Measurements from ENCODE around the gene PAFAH1B1.
"Not testable (repeated sequence)": the region's sequence is repeated elsewhere in the genome, so short reads cannot be mapped to it uniquely, and the experiment has no call there.

The PAFAH1B1 gene

DNA sequence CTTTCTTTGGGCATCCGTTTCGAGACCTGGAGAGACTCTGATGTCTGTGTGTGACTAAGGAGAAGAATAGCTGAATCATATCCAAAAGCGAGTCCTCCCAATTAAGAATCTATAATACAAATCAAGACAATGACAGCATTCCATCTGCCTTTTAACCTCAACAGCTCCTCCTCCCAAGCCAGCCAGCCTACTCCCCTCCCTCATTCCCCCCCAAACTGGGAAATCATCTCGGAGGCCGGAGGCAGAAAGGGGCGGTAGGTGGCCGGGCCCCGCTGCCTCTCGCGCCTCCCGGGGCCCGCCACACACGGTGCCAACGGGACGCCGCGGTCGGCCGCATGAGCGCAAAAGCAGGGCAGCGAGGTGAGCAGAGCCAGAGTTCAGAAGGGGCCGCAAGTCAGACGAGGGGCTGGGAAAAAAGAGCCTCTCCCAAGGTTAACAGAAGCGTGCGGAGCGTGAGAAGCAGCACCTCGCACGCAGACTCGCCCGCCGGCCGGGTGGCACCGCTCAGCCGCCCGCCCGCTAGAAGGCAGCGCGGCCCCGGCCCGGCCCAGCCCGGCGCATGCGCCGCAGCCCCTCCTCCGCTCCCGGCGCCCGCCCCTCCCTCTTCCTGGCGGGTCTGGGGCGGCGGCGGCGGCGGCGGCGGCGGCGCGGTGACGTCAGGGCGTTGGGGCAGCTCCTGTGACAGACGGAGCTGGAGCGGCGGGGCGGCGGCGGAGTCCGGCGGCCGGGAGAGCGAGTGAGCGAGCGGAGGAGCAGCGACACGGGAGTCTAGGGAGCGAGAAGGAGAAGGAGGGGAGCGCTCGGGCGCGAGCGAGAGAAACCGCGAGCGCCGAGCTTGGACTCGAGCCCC lies at the start of gene PAFAH1B1:
TSS of gene PAFAH1B1 (plus strand) at position 684 of the 850 bp plus-strand sequence. CDS start 44,635 bp downstream, outside the sequence.
- peak; percentile 97 for DNase-seq

DNA sequence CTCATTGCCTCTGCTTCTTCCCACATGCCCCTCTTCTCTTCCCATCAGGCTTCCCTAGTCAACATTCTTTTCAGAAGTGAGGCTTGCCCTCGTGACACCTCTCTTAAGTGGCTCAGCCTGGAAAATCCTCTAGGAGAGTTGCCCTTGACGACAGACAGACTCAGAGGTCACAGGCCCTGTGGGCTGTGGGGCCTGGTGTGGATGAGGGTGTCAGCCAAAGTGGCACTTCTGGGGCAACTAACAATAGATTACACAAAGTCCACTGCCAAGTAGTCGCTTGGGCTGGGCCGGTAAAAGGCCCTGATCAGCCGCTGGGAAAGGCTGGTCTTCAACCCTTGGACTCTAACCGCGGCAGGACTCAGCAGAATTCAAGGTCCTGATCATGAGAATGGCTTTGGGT lies 48.1 kb upstream of the PAFAH1B1 start:
- peak; percentile 86 for DNase-seq

DNA sequence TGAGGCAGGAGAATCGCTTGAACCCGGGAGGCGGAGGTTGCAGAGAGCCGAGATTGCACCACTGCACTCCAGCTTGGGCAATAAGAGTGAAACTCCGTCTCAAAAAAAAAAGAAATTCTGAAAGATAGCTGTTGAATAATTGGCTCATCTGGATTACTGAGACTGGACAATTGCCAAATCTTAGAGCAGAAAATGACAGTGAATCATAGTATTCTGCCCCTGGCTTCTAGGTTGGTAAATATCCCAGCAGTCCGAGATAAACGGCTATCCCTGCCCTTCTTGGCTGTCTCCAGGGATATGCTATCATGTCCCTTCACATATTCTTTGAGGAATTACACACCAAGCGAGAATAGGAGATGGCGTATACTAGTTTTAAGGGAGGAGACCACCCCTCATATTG lies 46.3 kb upstream of the PAFAH1B1 start:
- DNase-seq, result no peak

DNA sequence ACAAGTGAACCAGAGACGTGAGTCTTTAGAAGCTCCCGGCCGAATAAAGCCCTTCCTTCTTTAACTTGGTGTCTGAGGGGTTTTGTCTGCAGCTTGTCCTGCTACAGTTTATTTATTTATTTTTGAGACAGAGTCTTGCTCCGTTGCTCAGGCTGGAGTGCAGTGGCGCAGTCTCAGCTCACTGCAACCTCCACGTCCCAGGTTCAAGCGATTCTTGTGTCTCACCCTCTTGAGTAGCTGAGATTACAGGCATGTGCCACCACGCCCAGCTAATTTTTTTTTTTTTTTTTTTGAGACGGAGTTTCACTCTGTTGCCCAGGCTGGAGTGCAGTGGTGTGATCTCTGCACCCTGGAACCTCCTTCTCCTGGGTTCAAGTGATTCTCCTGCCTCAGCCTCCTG lies 45.4 kb upstream of the PAFAH1B1 start:
- not testable (repeated sequence) for DNase-seq

DNA sequence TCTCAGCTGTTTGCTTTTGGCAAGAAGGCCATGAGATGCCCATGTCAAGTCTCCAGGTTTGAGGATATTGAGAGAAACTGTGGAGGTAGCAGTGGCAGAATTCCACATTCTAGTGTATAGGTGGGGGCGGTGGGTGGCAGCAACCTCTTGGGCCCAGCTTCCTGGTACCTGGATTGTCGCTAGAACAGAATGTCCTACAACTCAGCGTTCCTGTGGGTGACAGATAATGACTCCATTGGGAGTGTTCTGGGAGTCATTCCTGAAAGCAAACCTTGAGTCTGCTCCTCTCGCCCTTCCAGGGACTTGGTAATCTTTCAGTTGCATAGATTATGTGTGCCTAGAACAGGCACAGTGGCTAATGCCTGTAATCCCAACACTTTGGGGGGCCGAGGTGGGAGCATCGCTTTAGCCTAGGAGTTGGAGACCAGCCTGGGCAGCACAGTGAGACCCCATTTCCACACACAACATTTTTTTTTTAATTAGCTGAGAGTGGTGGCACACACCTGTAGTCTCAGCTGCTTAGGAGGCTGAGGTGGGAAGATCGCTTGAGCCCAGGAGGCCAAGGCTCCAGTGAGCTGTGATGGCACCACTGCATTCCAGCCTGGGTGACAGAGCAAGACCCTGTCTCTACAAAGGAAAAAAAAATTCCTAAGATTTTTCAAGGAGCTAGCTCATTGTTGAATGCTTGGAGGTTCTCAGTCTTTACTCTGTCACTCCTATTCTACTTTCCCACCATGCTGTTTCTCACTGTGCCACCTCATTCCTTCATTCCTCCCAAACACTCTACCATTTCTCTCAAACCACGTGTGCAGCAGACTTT lies 43.9 kb upstream of the PAFAH1B1 start:
- DNase-seq, result no peak

DNA sequence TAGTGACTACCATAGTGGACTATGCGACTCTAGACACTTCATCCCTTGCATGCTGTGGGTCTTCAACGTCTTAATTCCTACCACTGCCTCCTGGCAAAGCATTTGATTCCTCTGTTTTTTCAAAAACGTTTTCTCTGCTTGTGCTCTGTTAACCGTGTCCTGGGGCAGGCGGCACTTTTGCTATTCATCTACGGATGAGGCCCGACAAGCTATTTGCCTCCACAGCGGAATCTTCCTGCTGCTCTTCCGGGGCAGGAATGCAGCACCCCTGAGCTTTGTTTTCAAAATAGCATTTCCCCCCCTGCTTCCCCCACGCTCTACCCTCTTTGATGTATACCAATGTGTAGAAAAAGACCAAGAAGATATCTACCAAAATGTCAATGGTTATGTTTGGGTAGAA lies 42.0 kb upstream of the PAFAH1B1 start:
- DNase-seq, result peak; percentile 28

DNA sequence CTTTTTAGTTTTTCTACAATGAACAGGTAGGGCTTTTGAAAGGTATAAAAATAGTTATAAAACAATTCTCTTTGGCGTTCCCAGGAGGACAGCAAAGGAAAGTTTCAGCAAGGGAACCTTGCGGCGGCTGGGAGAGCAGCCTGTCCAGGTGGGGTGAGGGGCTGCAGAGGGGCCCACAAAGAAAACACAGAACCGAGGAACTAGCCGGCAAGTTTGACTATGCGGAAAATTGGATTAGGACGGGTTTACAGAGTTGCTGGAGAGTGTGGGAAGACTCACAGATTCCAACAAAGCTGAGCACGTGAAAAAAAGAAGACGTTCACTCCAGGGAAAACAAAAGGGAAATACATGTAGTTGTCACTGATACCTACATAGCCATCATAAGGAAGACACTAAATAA lies 41.5 kb upstream of the PAFAH1B1 start:
- DNase-seq, result peak; percentile 95

DNA sequence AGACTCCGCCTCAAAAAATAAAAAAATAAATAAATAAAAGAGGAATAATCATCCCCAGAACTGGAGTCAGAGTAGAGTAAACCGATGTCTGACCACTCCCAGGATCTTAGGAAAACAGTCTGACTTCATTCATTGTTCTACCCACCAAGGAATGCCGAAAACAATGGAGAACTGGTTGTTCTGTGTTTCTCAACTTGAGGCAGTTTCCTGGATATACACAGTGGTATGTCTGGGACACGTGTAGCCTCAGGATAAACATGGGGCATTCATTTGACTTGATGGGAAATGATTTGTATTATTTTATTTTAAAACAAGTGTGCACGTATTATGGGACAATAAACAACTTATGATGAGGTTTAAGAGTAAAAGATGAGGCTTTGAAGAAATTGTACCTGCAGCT lies 32.8 kb upstream of the PAFAH1B1 start:
- no peak for DNase-seq

DNA sequence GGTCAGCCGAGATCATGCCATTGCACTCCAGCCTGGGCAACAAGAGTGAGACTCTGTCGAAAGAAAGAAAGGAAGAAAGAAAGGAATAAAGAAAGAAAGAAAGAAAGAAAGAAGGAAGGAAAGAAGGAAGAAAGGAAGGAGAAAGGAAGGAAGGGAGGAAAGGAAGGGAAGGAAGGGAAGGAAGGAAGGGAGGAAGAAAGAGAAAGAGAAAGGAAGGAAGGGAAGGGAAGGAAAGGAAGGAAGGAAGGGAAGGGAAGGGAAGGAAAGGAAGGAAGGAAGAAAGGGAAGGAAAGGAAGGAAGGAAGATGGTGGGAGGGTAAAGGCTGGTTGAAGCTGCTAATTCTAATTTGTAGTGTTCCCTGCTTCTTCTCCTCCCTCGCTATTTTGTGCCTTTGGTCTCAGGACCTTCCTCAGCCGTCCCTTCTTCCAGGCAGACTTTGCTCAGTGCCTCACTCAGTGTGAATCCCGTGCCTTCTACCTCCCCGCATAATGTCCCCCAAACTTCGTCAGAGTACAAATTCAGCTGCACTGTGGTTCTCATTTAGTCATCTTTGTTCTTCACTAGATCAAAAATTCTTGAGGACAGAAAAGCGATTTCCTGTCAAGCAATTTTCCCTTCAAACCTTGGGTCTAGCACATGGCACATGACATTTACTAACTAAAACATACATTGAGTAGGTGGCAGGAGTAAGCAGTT lies 31.1 kb upstream of the PAFAH1B1 start:
- no peak for DNase-seq

DNA sequence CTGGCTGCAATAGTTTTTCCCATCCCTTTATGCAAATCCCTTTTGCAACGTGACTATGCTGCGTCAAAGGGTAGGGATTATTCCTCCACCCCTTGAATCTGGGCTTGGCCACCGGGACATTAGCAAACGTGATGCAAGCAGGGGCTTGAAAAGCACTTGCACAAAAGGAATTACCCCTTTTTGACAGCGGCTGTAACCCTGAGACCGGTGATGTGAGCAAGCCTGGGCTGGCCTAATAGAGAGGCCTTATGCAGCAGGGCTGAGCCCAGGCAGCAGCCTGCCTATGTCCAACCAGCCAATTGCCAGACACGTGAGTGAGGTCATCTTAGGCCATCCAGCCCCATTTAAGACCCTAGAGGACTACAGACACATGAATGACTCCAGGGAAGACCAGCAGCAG lies 30.4 kb upstream of the PAFAH1B1 start:
- peak; percentile 95 for DNase-seq

DNA sequence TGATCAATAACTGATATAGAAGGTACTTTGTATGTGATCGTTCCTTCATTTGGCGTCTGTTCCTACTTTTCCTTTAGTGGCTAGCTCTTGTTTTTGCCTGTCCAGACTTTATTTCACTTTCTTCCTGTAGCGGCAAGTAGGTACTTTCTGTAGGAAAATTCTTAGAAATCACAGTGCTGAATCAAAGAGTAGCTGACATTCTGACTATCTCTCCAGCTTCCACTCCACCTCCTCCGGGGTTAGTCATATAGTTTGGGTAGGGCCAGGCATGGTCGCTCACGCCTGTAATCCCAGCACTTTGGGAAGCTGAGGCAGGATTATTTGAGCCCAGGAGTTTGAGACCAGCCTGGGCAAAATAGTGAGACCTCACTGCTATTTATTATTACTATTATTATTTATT lies 29.9 kb upstream of the PAFAH1B1 start:
- DNase-seq, result no peak

DNA sequence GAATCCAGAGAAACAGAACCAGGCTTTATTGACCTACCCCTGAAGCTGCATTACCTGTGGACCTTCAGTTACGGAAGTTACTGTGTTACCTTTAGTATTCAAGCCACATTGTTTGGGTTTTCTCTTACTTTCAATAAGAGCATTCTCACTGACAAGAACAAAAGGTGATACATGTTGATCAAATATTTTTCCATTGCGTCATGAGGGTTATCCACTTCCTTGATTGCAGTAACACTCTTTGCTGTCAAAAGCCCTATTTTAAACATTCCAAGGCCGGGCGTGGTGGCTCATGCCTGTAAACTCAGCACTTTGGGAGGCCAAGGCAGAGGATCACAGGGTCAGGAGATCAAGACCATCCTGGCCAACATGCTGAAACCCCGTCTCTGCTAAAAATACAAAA lies 28.6 kb upstream of the PAFAH1B1 start:
- DNase-seq, result no peak

DNA sequence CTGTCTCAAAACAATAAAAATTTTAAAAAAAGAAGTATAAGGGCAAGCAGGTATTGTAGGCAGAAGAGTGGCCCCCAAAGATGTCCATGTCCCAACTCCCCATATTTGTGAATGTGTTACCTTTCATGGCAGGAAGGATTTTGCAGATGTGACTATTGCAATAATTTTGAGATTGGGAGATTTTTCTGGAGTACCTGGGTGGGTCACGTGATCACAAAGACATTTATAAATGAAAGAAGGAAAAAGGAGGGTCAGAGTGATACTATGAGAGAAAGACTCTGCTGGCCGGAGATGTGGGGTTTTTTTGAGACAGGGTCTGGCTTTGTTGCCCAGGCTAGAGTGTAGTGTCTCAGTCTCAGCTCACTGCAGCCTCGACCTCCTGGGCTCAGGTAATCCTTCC lies 27.4 kb upstream of the PAFAH1B1 start:
- no peak for DNase-seq

DNA sequence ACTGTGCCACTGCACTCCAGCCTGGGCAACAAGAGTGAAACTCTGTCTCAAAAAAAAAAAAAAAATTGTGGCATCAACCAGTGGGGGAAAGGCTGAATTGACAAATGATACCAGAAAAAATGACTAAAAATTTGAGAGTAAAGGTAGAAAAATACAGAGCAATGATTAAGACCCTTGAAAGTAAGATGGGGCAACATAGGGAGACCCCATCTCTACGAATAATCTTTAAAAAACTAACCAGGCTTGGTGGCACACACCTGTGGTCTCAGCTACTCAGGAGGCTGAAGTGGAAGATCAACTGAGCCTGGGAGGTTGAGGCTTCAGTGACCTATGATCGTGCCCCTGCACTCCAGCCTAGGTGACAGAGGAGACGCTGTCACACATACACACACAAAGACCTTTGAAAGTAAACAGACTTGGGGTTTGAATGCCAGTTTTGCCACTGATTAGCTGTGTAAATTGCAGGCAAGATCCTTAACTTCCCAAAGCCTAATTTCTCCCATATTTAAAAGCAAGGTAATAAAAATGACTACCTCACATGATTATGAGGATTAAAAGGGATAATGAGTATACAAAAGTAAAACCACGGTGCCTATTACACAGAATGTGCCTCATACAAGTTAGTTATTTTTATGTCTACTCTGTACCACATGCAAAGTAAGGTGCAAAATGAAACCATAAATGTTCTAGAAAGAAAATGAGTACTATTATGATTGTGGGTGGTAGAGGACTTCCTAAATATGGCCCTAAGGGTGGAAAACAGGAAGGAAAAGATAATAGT lies 21.7 kb upstream of the PAFAH1B1 start:
- no peak for DNase-seq

DNA sequence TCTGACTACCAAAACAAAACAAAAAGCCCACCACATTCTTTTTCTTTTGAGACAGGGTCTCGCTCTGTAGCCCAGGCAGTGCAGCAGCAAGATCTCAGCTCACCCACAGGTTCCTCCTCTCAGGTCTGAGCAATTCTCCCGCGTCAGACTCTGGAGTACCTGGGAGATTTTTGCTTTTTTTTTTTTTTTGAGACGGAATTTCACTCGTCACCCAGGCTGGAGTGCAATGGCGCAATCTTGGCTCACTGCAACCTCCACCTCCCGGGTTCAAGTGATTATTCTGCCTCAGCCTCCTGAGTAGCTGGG lies 21.2 kb upstream of the PAFAH1B1 start:
- not testable (repeated sequence) for DNase-seq

DNA sequence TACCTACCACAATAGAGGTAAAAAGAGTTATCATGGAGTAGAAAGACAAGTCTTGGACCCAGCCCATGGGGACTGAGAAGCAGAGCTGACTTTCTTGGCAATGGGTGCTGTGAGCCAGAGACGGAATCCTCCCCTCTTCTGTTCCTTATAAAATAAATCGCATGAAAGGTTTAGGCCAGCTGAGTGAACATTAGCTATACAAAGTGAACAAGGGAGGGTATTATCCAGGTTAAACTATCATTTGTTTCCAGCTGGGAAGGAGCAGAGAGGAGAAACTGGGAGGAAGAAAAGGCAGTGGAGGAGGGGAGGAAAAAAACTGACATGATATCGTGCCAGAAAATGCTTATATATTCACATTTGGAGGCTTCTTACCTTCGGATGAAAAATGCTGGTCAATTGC lies 13.3 kb upstream of the PAFAH1B1 start:
- peak; percentile 56 for DNase-seq

DNA sequence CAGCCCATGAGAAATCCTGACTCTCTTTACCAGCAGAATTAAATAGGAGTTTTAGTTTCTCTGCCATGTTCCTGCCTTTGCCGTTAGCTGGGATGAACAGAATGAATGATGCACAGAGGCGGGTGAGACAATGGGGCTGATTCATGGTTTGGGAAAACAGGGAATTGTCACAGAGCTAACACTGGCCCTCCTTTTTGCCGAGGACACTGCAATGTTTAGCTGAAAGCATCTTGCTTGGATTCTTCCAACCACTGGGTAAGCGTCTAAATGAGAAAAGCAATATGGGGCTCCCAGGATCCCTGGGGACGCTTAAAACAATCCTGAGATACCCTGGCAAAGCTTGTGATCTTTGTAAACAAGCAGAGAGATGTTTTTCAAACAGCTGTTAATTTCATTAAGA lies 12.8 kb upstream of the PAFAH1B1 start:
- peak; percentile 58 for DNase-seq

DNA sequence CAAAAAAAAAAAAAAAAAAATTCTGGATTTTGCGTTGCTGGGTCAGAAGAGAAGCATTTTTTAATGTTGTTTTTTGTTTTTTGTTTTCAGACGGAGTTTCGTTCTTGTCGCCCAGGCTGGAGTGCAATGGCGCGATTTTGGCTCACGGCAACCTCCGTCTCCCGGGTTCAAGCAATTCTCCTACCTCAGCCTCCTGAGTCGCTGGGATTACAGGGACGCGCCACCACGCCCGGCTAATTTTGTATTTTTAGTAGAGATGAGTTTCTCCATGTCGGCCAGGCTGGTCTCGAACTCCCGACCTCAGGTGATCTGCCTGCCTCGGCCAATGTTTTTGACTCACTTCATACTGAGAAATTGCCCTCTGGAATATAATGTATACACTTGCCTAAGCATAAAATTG lies 11.0 kb upstream of the PAFAH1B1 start:
- DNase-seq, result no peak

DNA sequence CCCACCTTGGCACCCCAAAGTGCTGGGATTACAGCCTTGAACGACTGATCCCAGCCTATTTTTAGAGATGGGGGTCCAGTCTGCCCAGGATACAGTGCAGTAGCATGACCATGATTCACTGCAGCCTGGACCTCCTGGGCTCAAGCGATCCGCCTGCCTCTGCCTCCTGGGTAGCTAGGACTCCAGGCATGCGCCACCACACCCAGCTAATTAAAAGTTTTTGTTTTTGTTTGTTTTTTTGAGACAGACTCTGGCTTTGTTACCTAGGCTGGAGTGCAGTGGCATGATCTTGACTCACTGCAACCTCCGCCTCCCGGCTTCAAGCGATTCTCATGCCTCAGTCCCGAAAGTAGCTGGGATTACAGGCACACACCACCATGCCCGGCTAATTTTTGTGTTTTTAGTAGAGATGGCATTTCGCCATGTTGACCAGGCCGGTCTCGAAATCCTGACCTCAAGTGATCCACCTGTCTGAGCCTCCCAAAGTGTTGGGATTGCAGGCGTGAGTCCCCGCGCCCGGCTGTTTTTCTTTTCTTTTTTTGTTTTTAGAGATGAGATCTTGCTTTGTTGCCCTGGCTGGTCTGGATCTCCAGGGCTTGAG lies 2.3 kb upstream of the PAFAH1B1 start:
- no peak for DNase-seq

DNA sequence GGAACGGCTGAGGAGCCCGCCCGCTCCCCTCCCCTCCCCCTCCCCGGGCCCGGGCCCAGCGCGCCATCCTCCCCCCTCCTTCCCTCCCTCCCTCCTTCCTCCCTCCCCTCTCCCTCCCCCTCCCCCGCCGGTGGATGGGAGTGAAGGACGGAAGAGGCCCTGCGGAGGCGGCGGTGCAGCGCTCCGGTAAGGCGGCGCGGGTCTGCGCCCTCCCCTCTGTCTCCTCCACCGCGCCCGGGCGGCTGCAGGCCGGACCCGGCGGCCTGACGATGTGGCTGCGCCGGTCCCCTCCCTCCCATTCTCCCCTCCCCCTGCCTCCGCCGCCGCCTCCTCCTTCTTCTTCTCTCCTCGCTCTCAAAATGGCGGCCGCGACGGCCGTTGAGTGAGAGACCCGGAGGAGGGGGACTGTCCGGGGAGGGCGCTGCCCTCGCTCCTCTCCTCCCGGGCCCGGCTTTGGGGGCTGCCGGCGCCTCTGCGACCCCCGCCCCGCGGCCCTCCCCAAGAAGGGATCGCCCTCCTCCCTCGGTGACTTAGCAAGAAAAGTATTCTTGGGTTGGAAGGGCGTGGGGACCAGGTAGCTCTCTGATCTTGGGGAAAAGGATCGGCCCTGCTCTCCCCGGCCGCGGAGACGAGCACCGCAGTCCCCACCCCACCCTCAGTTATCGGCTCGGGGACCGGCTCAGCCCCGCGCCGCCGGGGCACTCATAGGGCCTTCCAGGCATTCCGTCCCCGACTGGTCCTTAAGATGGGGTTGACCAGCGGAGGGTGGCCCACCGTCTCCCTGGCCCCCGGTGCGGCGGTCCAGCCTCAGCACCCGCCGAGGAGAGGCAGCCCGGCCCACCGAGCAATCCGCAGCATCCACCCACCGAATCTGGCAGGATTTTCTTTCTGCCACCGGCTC lies 617 bp downstream of the PAFAH1B1 start:
- peak; percentile 95 for DNase-seq

All from NCI-H82 (cell line).